Upper lobe of right lung (tissue), 1 donor: ENCODE results near the gene AUH. TPM values are rescaled to one million over a fixed set of nuclear protein-coding genes. Genes with fewer than 3 reads are reported as not detected.
"Not testable (repeated sequence)": the region's sequence is repeated elsewhere in the genome, so short reads cannot be mapped to it uniquely, and the experiment has no call there.

Experiments
- ATAC-seq: fragments of 200-7000 bp; cut with Tn5 transposase; one replicate; pipeline ENCODE4 v1.9.1; 2020; ENCODE audit warnings: mild to moderate bottlenecking, moderate library complexity
- DNase-seq: peaks from one replicate; pipeline ENCODE4 v3.0.0-alpha.2; 2020
- H3K27ac ChIP-seq: fragments of 200-600 bp; one replicate; pipeline ENCODE4 v1.8.0; 2022
- H3K27me3 ChIP-seq: fragments of 200-600 bp; one replicate; pipeline ENCODE4 v1.8.0; 2022; ENCODE audit warnings: mild to moderate bottlenecking
- H3K36me3 ChIP-seq: fragments of 200-600 bp; one replicate; pipeline ENCODE4 v1.8.0; 2022
- H3K4me1 ChIP-seq: fragments of 200-600 bp; one replicate; pipeline ENCODE4 v1.8.0; 2022
- H3K4me3 ChIP-seq: fragments of 200-600 bp; one replicate; pipeline ENCODE4 v1.8.0; 2022; ENCODE audit warnings: mild to moderate bottlenecking
- H3K9me3 ChIP-seq: fragments of 200-600 bp; one replicate; pipeline ENCODE4 v1.8.0; 2022
- intact Hi-C: fragments of 100-400 bp; cut with DNase I; formaldehyde crosslinking; loops from one replicate; pipeline ENCODE4 v1.11.0; 2022
- total RNA-seq: library from RNA; stranded (reverse); fragmentation: NEBNext Ultra II Directional; extraction: Animal tissue kit (Norgen Biotek cat#: 25700); gene quantifications from one replicate; pipeline ENCODE4 v1.2.1, GENCODE V29; 2021
- TF ChIP-seq, protein P1 (sequence below): fragments of 200-600 bp; IDR thresholded peaks from one replicate; pipeline ENCODE4 v1.8.0; 2022; ENCODE audit warnings: antibody characterized with exemption
- donor health status: DM: no; HTN: yes; CAD: no; lungs with severe emphysema.

The AUH gene
- total RNA-seq, 1 donor from 2014 or later: 18.6 TPM

DNA sequence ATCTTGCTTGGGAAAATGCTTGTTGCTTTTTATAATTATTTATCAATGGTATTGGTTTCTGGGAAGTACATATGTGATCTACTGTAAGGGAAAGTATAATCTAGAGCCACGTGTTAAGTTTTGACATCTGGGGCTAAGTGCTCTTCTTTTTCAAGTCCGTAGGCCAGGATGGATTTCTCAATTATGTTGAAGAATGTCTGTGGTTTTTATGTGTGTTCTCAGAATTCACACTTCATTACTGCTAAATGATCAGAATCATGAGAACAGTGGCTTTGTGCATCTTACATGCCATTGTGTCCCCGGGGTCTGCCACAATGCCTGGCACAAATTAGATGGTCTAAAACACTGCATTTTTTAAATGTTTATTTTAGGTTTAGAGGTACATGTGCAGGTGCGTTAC is 14.5 kb upstream of the AUH start:
- peak; percentile 74 for ATAC-seq
- no peaks in the 10 kb centered on the region for H3K36me3 ChIP-seq
- intact Hi-C loops: no loop called here
- DNase-seq: no peak
- no peaks in the 10 kb centered on the region for H3K27me3 ChIP-seq
- H3K27ac ChIP-seq: no peak overlapping the region
- H3K4me3 ChIP-seq: no peak overlapping the region
- TF ChIP-seq, protein P1, sequence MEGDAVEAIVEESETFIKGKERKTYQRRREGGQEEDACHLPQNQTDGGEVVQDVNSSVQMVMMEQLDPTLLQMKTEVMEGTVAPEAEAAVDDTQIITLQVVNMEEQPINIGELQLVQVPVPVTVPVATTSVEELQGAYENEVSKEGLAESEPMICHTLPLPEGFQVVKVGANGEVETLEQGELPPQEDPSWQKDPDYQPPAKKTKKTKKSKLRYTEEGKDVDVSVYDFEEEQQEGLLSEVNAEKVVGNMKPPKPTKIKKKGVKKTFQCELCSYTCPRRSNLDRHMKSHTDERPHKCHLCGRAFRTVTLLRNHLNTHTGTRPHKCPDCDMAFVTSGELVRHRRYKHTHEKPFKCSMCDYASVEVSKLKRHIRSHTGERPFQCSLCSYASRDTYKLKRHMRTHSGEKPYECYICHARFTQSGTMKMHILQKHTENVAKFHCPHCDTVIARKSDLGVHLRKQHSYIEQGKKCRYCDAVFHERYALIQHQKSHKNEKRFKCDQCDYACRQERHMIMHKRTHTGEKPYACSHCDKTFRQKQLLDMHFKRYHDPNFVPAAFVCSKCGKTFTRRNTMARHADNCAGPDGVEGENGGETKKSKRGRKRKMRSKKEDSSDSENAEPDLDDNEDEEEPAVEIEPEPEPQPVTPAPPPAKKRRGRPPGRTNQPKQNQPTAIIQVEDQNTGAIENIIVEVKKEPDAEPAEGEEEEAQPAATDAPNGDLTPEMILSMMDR: no peak
- H3K9me3 ChIP-seq: no peaks in the 10 kb centered on the region
- H3K4me1 ChIP-seq: peaks cover 36% of the 10 kb centered on the region

DNA sequence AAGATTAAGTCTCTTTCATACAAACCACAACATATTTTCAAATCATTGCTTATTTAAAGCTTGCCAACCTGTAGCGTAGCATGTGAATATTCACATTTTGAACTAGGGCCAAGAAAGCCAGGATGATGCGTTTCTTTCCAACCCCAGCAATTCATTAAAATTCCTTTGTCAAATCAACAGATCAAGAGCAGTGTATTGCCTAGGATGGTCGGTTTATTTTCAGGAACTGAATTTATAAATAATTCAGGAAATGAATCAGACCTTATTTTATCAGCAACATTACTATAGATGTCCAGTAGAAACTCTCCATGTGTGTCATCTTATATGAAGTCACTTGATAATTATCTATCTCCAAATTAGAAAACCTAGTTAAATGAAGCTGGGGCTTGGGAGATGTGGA is 13.2 kb upstream of the AUH start:
- Histone ChIP-seq H3K36me3 (no peaks in the 10 kb centered on the region), H3K27ac (no peak overlapping the region), H3K4me1 (peaks cover 36% of the 10 kb centered on the region), H3K4me3 (no peak overlapping the region), H3K27me3 (no peaks in the 10 kb centered on the region), H3K9me3 (no peaks in the 10 kb centered on the region)
- no peak for DNase-seq
- TF ChIP-seq, protein P1: no peak
- no peak for ATAC-seq
- intact Hi-C loops: no loop called here

DNA sequence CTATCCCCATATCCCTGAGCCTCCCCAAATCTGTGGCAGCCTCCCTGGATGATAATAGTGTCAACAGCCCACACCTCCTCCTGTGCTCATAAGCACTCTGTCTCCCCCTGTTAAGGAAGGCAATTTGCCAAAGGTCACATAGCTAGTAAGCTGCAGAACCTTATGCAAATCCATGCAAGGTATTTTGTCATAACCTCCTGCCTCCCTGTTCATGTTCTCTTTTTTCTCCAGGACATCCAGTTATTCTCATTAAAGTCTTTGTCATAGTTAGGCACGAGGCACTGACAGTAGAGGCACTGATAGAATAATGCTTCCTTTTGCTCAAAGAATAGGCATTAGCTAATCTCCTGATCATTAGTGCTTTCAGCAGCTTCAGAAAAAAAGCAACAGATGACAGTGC is 10.2 kb upstream of the AUH start:
- intact Hi-C loops: no loop called here
- H3K36me3 ChIP-seq: no peaks in the 10 kb centered on the region
- no peak overlapping the region for H3K4me3 ChIP-seq
- DNase-seq (no peak), ATAC-seq (peak; percentile 51)
- TF ChIP-seq, protein P1: no peak
- peaks cover 20% of the 10 kb centered on the region for H3K4me1 ChIP-seq
- H3K27ac ChIP-seq: no peak overlapping the region
- no peaks in the 10 kb centered on the region for H3K9me3 ChIP-seq
- H3K27me3 ChIP-seq: no peaks in the 10 kb centered on the region

DNA sequence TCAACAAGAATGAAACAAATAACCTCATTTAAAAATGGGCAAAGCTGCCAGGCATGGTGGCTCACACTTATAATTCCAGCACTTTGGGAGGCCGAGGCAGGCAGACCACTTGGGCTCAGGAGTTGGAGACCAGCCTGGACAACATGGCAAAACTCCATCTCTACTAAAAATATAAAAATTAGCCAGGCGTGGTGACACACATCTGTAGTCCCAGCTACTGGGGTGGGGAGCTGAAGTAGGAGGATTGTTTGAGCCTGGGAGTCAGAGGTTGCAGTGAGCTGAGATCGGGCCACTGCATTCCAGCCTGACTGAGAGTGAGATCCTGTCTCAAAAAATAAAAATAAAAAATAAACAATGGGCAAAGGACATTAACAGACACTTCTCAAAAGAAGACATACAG is 8.3 kb upstream of the AUH start:
- H3K27ac ChIP-seq, H3K9me3 ChIP-seq, H3K27me3 ChIP-seq, H3K36me3 ChIP-seq, ATAC-seq, H3K4me1 ChIP-seq, DNase-seq, intact Hi-C loops, H3K4me3 ChIP-seq: not testable (repeated sequence)

DNA sequence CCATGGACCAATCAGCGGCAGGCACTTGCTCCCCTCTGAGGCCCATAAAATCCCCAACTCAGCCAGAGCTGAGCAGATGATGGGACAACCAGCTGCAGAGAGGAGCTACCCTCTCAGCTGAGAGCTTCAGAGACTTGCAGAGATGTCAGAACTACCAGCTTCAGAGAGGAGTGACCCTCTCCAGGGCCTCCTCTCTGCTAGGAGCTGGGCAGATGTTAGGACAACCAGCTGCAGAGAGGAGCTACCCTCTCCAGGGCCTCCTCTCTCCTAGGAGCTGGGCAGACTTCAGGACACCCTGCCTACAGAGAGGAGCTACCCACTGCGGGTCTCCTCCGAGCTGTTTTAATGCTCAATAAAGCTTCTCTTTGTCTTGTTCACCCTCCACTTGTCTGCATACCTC is 3.0 kb upstream of the AUH start:
- intact Hi-C loops: no loop called here
- Histone ChIP-seq H3K4me3 (no peak overlapping the region), H3K27me3 (no peaks in the 10 kb centered on the region), H3K27ac (no peak overlapping the region), H3K4me1 (peaks cover 14% of the 10 kb centered on the region), H3K36me3 (no peaks in the 10 kb centered on the region), H3K9me3 (no peaks in the 10 kb centered on the region)
- TF ChIP-seq, protein P1: no peak
- DNase-seq: no peak
- ATAC-seq: no peak

DNA sequence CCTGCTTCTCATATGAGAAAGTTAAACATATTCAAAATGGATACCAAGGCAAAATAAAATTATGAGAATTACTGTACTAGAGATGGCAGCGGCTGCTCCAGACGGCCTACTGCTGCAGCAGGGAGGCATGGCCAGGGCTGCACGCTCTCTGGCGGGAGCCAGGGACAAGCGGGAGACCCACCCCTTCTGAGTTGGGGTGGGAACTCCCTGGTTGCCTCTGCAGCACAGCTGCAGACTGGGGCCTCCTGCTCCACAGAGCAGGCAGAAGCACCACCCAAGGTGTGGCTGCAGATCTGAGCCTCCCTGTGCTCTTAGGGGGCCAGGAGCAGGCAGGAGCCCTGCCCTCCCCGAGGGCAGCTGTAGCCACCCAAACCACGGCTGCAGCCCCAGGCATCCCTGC is 2.3 kb upstream of the AUH start:
- no peak for DNase-seq
- Histone ChIP-seq H3K4me1 (peaks cover 14% of the 10 kb centered on the region), H3K27me3 (no peaks in the 10 kb centered on the region), H3K9me3 (no peaks in the 10 kb centered on the region), H3K36me3 (no peaks in the 10 kb centered on the region), H3K27ac (no peak overlapping the region), H3K4me3 (no peak overlapping the region)
- intact Hi-C loops: no loop called here
- TF ChIP-seq, protein P1: no peak
- no peak for ATAC-seq
